Fibroblast of the aortic adventitia (primary cell): ENCODE measurements around the gene SLC25A36. TPM values are rescaled to one million over a fixed set of nuclear protein-coding genes. Genes with fewer than 3 reads are reported as not detected.
"Not testable (repeated sequence)": the region's sequence is repeated elsewhere in the genome, so short reads cannot be mapped to it uniquely, and the experiment has no call there.

Experiments used
- DNase-seq: peaks from one replicate; pipeline ENCODE4 v3.0.0-alpha.2; 2010; ENCODE audit warnings: low read depth
- H3K4me3 ChIP-seq: 2 replicates; pipeline ENCODE4 v1.5.1; 2011; ENCODE audit warnings: low read depth, mild to moderate bottlenecking, control low read depth, low read length, moderate library complexity
- total RNA-seq: library from RNA; depleted of rRNA; stranded (reverse); fragments of >200 nt; gene quantifications from 2 replicates; pipeline ENCODE4 v1.2.3, GENCODE V29; 2012; ENCODE audit warnings: low replicate concordance
- TF ChIP-seq, protein P1 (sequence below): IDR thresholded peaks from 2 replicates; pipeline ENCODE4 v1.5.1; 2011; ENCODE audit warnings: mild to moderate bottlenecking, low read length, control low read depth, inconsistent platforms; ENCODE audit not compliant: insufficient read depth

Gene SLC25A36
- total RNA-seq, 1 donor, result 75.4 TPM

DNA sequence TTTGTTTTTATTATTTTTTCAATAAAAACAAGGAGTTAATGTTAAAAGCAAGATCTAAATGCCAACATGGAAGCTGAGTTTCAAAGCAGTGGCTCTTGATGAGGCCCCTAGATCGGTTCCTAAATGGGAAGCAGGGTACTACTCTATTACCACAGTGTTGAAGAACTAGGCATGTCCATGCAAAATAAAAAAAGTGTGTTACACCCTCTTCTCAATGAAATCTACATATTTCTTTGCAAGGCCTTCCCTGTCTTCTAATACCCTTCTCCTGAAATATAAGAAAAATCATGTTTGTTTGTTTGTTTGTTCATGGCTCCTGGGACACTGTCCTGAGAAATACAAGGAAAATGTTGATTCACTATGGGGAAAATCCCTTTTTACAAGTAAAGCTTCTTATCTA lies 12.2 kb upstream of the SLC25A36 start:
- TF ChIP-seq, protein P1, sequence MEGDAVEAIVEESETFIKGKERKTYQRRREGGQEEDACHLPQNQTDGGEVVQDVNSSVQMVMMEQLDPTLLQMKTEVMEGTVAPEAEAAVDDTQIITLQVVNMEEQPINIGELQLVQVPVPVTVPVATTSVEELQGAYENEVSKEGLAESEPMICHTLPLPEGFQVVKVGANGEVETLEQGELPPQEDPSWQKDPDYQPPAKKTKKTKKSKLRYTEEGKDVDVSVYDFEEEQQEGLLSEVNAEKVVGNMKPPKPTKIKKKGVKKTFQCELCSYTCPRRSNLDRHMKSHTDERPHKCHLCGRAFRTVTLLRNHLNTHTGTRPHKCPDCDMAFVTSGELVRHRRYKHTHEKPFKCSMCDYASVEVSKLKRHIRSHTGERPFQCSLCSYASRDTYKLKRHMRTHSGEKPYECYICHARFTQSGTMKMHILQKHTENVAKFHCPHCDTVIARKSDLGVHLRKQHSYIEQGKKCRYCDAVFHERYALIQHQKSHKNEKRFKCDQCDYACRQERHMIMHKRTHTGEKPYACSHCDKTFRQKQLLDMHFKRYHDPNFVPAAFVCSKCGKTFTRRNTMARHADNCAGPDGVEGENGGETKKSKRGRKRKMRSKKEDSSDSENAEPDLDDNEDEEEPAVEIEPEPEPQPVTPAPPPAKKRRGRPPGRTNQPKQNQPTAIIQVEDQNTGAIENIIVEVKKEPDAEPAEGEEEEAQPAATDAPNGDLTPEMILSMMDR, result no peak
- no peak for DNase-seq
- no peak overlapping the region for H3K4me3 ChIP-seq

DNA sequence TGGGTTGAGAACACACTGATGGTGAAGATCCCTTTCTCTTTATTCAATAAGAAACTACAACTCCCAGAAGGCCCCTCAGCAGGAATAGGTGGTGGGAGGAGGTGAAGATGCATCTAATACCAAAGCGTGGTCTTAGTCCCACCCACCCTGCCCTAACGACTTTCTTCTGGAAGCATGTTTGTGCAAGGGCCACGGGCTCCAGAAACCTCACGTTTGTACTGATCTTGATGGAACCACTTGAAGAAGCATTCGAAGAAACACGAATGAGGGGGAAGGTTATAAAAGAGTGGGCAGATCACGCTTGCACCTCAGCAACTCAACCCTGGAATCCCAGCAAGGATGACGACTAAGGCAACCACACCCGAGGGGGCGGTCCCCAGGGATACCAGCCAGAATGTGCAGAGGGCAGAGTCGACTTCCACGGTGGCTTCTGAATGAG lies 10.6 kb upstream of the SLC25A36 start:
- no peak overlapping the region for H3K4me3 ChIP-seq
- TF ChIP-seq, protein P1, result no peak
- no peak for DNase-seq

DNA sequence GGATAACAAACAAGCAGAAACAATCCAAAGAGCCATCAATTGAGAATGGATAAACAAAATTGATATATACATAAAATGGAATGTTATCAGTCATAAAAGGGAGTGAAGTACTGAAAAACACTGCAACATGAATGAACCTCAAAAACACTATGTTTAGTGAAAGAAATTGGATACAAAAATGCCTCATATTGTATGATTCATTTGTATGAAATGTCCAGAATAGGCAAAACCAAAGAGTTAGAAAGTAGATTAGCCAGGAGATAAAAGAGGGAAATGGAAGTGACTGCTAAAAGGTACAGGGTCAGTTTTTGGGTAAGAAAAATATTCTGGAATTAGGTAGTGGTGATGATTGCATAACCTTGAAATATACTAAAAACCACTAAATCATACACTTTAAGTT lies 9.8 kb upstream of the SLC25A36 start:
- no peak overlapping the region for H3K4me3 ChIP-seq
- DNase-seq, result no peak

DNA sequence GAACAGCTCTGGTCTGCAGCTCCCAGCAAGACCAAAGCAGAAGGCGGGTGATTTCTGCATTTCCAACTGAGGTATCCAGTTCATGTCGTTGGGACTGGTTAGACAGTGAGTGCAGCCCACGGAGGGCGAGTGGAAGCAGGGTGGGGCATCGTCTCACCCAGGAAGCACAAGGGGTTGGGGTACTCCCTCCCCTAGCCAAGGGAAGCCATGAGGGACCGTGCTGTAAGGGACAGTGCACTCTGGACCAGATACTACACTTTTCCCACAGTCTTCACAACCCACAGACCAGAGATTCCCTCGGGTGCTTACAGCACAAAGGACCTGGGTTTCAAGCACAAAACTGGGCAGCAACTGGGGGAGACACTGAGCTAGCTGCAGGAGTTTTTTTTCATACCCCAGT lies 8.5 kb upstream of the SLC25A36 start:
- TF ChIP-seq, protein P1, result no peak
- no peak overlapping the region for H3K4me3 ChIP-seq
- no peak for DNase-seq

More for the DNA sequence above, 9.8 kb upstream of the SLC25A36 start:
- TF ChIP-seq, protein P1, result no peak

DNA sequence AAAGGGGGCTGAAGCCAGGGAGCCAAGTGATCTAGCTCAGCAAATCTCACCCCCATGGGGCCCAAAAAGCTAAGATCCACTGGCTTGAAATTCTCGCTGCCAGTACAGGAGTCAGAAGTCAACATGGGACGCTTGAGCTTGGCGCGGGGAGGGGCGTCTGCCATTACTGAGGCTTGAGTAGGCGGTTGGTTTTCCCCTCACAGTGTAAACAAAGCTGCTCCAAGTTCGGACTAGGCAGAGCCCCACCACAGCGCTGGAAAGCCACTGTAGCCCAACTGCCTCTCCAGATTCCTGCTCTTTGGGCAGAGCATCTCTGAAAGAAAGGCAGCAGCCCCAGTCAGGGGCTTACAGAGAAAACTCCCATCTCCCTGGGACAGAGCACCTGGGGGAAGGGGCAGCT lies 8.1 kb upstream of the SLC25A36 start:
- TF ChIP-seq, protein P1, result no peak
- H3K4me3 ChIP-seq, result no peak overlapping the region
- DNase-seq, result no peak

DNA sequence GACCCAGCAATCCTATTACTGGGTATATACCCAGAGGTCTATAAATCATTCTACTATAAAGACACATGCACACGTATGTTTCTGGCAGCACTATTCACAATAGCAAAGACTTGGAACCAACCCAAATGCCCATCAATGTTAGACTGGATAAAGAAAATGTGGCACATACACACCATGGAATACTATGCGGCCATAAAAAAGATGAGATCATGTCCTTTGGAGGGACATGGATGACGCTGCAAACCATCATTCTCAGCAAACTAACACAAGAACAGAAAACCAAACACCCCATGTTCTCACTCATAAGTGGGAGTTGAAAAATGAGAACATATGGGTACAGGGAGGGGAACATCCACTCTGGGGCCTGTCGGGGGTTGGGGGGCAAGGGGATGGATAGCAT lies 2.3 kb upstream of the SLC25A36 start:
- not testable (repeated sequence) for H3K4me3 ChIP-seq, DNase-seq

DNA sequence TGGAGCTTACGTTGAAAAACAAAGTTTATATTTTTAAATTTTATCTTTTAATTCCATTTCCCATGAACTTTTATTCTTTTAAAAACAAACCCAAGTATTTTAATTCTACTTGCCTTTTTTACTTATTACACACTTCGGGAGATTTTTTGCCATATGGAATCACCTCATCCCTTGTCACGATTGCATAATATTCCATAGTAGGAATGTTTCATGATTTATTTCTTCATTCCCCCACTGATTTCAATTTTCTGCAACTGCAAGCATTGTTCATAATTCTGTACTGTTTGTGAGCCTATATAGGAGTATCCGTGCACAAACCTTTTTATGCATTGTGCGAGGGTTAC lies 574 bp upstream of the SLC25A36 start:
- peak overlapping the region; percentile 91 for H3K4me3 ChIP-seq
- TF ChIP-seq, protein P1, result no peak
- no peak for DNase-seq
